HG03025 (cell line): Measurements from ENCODE around the gene ZNF329.

Experiments
- ATAC-seq: cut with Tn5 transposase; IDR thresholded peaks from one replicate; pipeline ENCODE4 v1.9.1; 2021; ENCODE audit warnings: mild to moderate bottlenecking, moderate library complexity; ENCODE audit not compliant: unreplicated experiment, low FRiP score

The ZNF329 gene

GRCh38 chr19:58079792-58080191, 70.8 kb downstream of the ZNF329 start:
- no peak for ATAC-seq
